ENCODE data around the gene UPK1A.

UPK1A gene

GRCh38 chr19:35657904-35658700, 8.2 kb upstream of the UPK1A start:
- no peak overlapping the region for H3K27ac ChIP-seq
- TF ChIP-seq CTCF (conservative IDR thresholded peaks at IDR 0.05): 0 out of 2 replicates have a peak, but pooled peaks have one; percentile 17

GRCh38 chr19:35661995-35662340, 4.3 kb upstream of the UPK1A start:
- TF ChIP-seq CTCF (conservative IDR thresholded peaks at IDR 0.05): no peak
- H3K27ac ChIP-seq: no peak overlapping the region

GRCh38 chr19:35663981-35664380, 2.3 kb upstream of the UPK1A start:
- no peak overlapping the region for H3K27ac ChIP-seq
- no peak for TF ChIP-seq CTCF (conservative IDR thresholded peaks at IDR 0.05)

GRCh38 chr19:35665157-35665556, 1.2 kb upstream of the UPK1A start:
- no peak overlapping the region for H3K27ac ChIP-seq

GRCh38 chr19:35665604-35666003, 713 bp upstream of the UPK1A start:
- TF ChIP-seq CTCF (conservative IDR thresholded peaks at IDR 0.05): no peak
- no peak overlapping the region for H3K27ac ChIP-seq

More at GRCh38 chr19:35665157-35665556, 1.2 kb upstream of the UPK1A start:
- no peak for TF ChIP-seq CTCF (conservative IDR thresholded peaks at IDR 0.05)

GRCh38 chr19:35669566-35669965, 3.2 kb downstream of the UPK1A start:
- no peak overlapping the region for H3K27ac ChIP-seq
- TF ChIP-seq CTCF (conservative IDR thresholded peaks at IDR 0.05): no peak

GRCh38 chr19:35669974-35670373, 3.7 kb downstream of the UPK1A start:
- no peak overlapping the region for H3K27ac ChIP-seq
- no peak for TF ChIP-seq CTCF (conservative IDR thresholded peaks at IDR 0.05)

All from VCaP (cell line).